GM23248 (cell line): ENCODE data around the gene TBX5. TPM values are rescaled to one million over a fixed set of nuclear protein-coding genes. Genes with fewer than 3 reads are reported as not detected.

Experiments used
- DNase-seq: peaks from one replicate; pipeline ENCODE4 v3.0.0-alpha.2; 2015
- H2AFZ ChIP-seq: fragments of 200-600 bp; sonication (generic); 2 replicates; pipeline ENCODE4 v1.6.1; 2016; ENCODE audit warnings: antibody characterized with exemption
- H3F3A ChIP-seq: fragments of 200-600 bp; sonication (generic); 2 replicates; pipeline ENCODE4 v1.6.1; 2016; ENCODE audit warnings: mild to moderate bottlenecking, antibody characterized with exemption, mixed run types; ENCODE audit not compliant: insufficient read depth
- H3K27ac ChIP-seq: fragments of 200-600 bp; sonication (generic); 2 replicates; pipeline ENCODE4 v1.5.1; 2016; ENCODE audit warnings: mild to moderate bottlenecking
- H3K27me3 ChIP-seq: fragments of 200-600 bp; sonication (generic); replicated peaks from 2 replicates; pipeline ENCODE4 v1.6.1; 2016; ENCODE audit warnings: mild to moderate bottlenecking; ENCODE audit not compliant: insufficient read depth
- H3K36me3 ChIP-seq: fragments of 200-600 bp; sonication (generic); 2 replicates; pipeline ENCODE4 v1.6.1; 2016; ENCODE audit warnings: low read depth, mild to moderate bottlenecking
- H3K4me1 ChIP-seq: fragments of 200-600 bp; sonication (generic); 2 replicates; pipeline ENCODE4 v1.6.1; 2016; ENCODE audit warnings: mild to moderate bottlenecking; ENCODE audit not compliant: insufficient read depth
- H3K4me2 ChIP-seq: fragments of 200-600 bp; sonication (generic); one replicate; pipeline ENCODE4 v1.6.1; 2016; ENCODE audit warnings: mild to moderate bottlenecking; ENCODE audit not compliant: unreplicated experiment
- H3K4me3 ChIP-seq: fragments of 200-600 bp; sonication (generic); 2 replicates; pipeline ENCODE4 v1.5.1; 2016; ENCODE audit warnings: mild to moderate bottlenecking
- H3K79me2 ChIP-seq: fragments of 200-600 bp; sonication (generic); 2 replicates; pipeline ENCODE4 v1.6.1; 2016; ENCODE audit warnings: mild to moderate bottlenecking; ENCODE audit not compliant: insufficient read depth
- H3K9ac ChIP-seq: fragments of 200-600 bp; sonication (generic); 2 replicates; pipeline ENCODE4 v1.6.1; 2016; ENCODE audit warnings: mild to moderate bottlenecking
- H3K9me2 ChIP-seq: fragments of 200-600 bp; sonication (generic); 2 replicates; pipeline ENCODE4 v1.6.1; 2016; ENCODE audit warnings: mixed run types, mild to moderate bottlenecking, moderate library complexity; ENCODE audit not compliant: insufficient read depth
- H3K9me3 ChIP-seq: fragments of 200-600 bp; sonication (generic); one replicate; pipeline ENCODE4 v1.6.1; 2017; ENCODE audit warnings: low read depth
- H4K20me1 ChIP-seq: fragments of 200-600 bp; sonication (generic); 2 replicates; pipeline ENCODE4 v1.6.0; 2016; ENCODE audit not compliant: insufficient read depth
- EZH2 ChIP-seq: fragments of 200-600 bp; sonication (generic); IDR thresholded peaks from 2 replicates; pipeline ENCODE4 v1.6.1; 2018; ENCODE audit warnings: antibody characterized with exemption, mild to moderate bottlenecking; ENCODE audit not compliant: insufficient read depth, poor library complexity, severe bottlenecking
- EZH2phosphoT487 ChIP-seq: fragments of 200-600 bp; sonication (generic); IDR thresholded peaks from 2 replicates; pipeline ENCODE4 v1.6.1; 2018; ENCODE audit warnings: antibody characterized with exemption, moderate library complexity, mild to moderate bottlenecking, low read depth; ENCODE audit not compliant: insufficient read depth
- WGBS, 2 experiments: methylation state at CpG; one replicate each; pipeline ENCODE4 v1.1.6; 2015 to 2017; ENCODE audit warnings: low lambda C conversion rate in 2 of 2, low coverage in 1 of 2; ENCODE audit errors: missing lambda C conversion rate in 2 of 2; 5-methylcytosine and 5-hydroxymethylcytosine counted together
- in situ Hi-C: fragments of 300-500 bp; cut with MboI; formaldehyde crosslinking; loops from 2 replicates; pipeline ENCODE4 v1.15.0; 2020
- polyA plus RNA-seq: library from polyadenylated mRNA; unstranded; fragments of >200 nt; fragmentation: Nextera tagmentation; extraction: Ambion mirVana; gene quantifications from 2 replicates; pipeline ENCODE4 v1.2.1, GENCODE V29; 2016
- total RNA-seq: library from RNA; depleted of rRNA; stranded (reverse); fragments of >200 nt; shearing (Covaris generic); gene quantifications from 2 replicates; pipeline ENCODE4 v1.2.3, GENCODE V29; 2014

The TBX5 gene
- total and polyA plus RNA-seq, 2 experiments from 2014 or later = 24.5 to 30.0 TPM

DNA sequence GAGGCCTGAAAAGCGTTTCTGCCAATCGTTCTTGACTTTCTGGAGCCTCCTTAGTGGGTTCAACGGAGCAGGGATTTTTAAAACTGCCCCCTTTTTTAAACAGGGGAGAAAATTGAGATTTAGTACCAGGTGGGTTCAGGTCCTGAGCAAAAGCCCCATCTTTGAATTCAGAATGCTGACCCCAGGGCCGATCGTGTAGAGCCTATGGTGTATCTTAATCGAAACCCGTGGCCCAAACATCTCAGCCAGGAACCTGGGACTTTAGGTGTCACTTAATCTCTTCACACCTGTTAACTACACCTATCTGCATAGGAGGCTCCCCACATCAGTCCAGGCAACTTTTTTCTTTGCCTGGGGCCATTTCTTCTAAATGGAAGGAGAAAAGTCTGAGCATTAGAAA is 6.4 kb upstream of the TBX5 start:
- in situ Hi-C loops = no loop called here

DNA sequence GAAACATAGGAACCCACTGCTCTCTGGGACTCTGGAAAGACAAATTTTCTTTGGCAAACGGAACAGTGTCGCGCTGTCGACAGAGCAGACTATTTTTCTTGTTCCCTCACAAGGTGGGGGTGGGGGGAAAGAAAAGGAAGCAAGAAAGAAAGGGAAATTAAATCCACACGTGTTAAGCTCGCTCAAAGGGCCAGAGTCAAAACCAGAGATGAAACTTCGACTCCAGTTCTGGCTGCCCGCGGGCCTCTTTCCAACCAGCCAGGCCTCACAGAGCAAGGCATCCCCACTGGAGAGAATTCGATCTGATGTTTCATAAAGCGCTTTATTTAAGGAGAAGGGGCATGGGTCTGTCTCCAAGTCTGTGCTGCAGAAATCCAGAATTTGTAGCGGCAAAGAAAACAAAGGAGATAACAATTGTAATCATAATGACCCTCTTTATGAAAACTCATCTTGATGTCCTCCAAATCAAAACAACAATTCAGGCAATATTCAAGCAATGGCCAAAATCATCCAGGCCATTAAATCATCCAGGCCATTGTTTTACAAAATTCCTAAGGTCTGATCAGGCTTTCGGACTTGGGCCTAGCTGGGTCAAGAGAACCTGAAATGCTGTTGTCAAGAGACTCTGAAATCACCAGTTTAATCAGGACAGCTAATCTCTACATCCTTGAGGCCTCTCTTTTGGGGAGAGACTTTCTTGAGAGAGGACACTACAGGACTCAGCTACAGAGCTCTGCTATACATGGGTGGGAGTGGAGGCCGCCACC is 5.3 kb upstream of the TBX5 start:
- peaks cover 48% of the 10 kb centered on the region for H3K4me1 ChIP-seq
- H3K4me2 ChIP-seq = peak overlapping the region; percentile 99
- 4 to 7% methylated on average over 14 of the region's 14 CpGs for WGBS, 2 experiments
- H4K20me1 ChIP-seq = no peaks in the 10 kb centered on the region
- no peaks in the 10 kb centered on the region for H3K9me2 ChIP-seq
- TF ChIP-seq EZH2 = no peak
- peak; percentile 17; the same call in 1 of the 2 replicates for TF ChIP-seq EZH2phosphoT487
- peak overlapping the region; percentile 57 for H2AFZ ChIP-seq
- peaks cover 100% of the 10 kb centered on the region for H3K79me2 ChIP-seq
- H3K36me3 ChIP-seq = no peaks in the 10 kb centered on the region
- H3K9me3 ChIP-seq = no peaks in the 10 kb centered on the region
- H3K4me3 ChIP-seq = peak overlapping the region; percentile 91
- no peaks in the 10 kb centered on the region for H3K27me3 ChIP-seq
- H3K27ac ChIP-seq = peak overlapping the region; percentile 95
- DNase-seq = peak; percentile 74
- in situ Hi-C loops = no loop called here
- H3K9ac ChIP-seq = peak overlapping the region; percentile 95
- H3F3A ChIP-seq = peaks cover 35% of the 10 kb centered on the region; the same call in 1 of the 2 replicates

More for the DNA sequence above, 6.4 kb upstream of the TBX5 start:
- Histone ChIP-seq H3K9ac (peak overlapping the region; percentile 95), H3K36me3 (no peaks in the 10 kb centered on the region), H2AFZ (peak overlapping the region; percentile 68), H4K20me1 (no peaks in the 10 kb centered on the region), H3K27ac (peak overlapping the region; percentile 95), H3K27me3 (no peaks in the 10 kb centered on the region), H3F3A (peaks cover 27% of the 10 kb centered on the region; the same call in 1 of the 2 replicates), H3K9me2 (no peaks in the 10 kb centered on the region), H3K9me3 (no peaks in the 10 kb centered on the region), H3K79me2 (peaks cover 94% of the 10 kb centered on the region), H3K4me3 (peak overlapping the region; percentile 91), H3K4me2 (peak overlapping the region; percentile 99), H3K4me1 (peaks cover 48% of the 10 kb centered on the region)
- DNase-seq = no peak
- no peak for TF ChIP-seq EZH2
- no peak for TF ChIP-seq EZH2phosphoT487
- 31 to 37% methylated on average over 7 of the region's 7 CpGs for WGBS, 2 experiments

GRCh38 chr12:114409852-114410600 is 4.1 kb upstream of the TBX5 start:
- H3K4me2 ChIP-seq = peak overlapping the region; percentile 99
- peaks cover 35% of the 10 kb centered on the region; the same call in 1 of the 2 replicates for H3F3A ChIP-seq
- H3K4me1 ChIP-seq = peaks cover 43% of the 10 kb centered on the region
- H4K20me1 ChIP-seq = no peaks in the 10 kb centered on the region
- peak overlapping the region; percentile 91 for H3K4me3 ChIP-seq
- peak overlapping the region; percentile 57 for H2AFZ ChIP-seq
- peaks cover 100% of the 10 kb centered on the region for H3K79me2 ChIP-seq
- DNase-seq = peak; percentile 47
- peak overlapping the region; percentile 95 for H3K9ac ChIP-seq
- H3K36me3 ChIP-seq = no peaks in the 10 kb centered on the region
- 0 to 2% methylated on average over 12 of the region's 12 CpGs for WGBS, 2 experiments
- in situ Hi-C loops = loop anchor here (10.0 kb wide), 1 partner anchor 65 kb away; no protein-coding TSS in a partner anchor
- H3K9me2 ChIP-seq = no peaks in the 10 kb centered on the region
- TF ChIP-seq EZH2 = no peak
- TF ChIP-seq EZH2phosphoT487 = peak; percentile 38; the same call in 1 of the 2 replicates
- H3K9me3 ChIP-seq = no peaks in the 10 kb centered on the region
- no peaks in the 10 kb centered on the region for H3K27me3 ChIP-seq
- H3K27ac ChIP-seq = peak overlapping the region; percentile 95
